ENCODE results near the gene TYW1.
"Not testable (repeated sequence)": the region's sequence is repeated elsewhere in the genome, so short reads cannot be mapped to it uniquely, and the experiment has no call there.

GRCh38 chr7:67260166-67260586, 263.5 kb downstream of the TYW1 start:
- not testable (repeated sequence) for TF ChIP-seq GLIS3 (CRISPR knock-in tag; IDR thresholded peaks at IDR 0.05); ZNF565 (CRISPR knock-in tag; conservative IDR thresholded peaks at IDR 0.05; ENCODE audit: low read depth); ARNTL (CRISPR knock-in tag; IDR thresholded peaks at IDR 0.05; ENCODE audit: borderline replicate concordance, low read depth); ZFP30 (CRISPR knock-in tag; IDR thresholded peaks at IDR 0.05); PATZ1 (CRISPR knock-in tag; IDR thresholded peaks at IDR 0.05; ENCODE audit: borderline replicate concordance); ZNF70 (CRISPR knock-in tag; IDR thresholded peaks at IDR 0.05); CSDC2 (CRISPR knock-in tag; IDR thresholded peaks at IDR 0.05); ZC3H10 (CRISPR knock-in tag; IDR thresholded peaks at IDR 0.05); OSR1 (CRISPR knock-in tag; IDR thresholded peaks at IDR 0.05); ZFP3 (CRISPR knock-in tag; IDR thresholded peaks at IDR 0.05); TCF4 (CRISPR knock-in tag; IDR thresholded peaks at IDR 0.05; ENCODE audit: borderline replicate concordance); TOX (CRISPR knock-in tag; IDR thresholded peaks at IDR 0.05; ENCODE audit: borderline replicate concordance)

Measured in SK-N-SH treated with all-trans-retinoic acid at 6 μM for 48 hours (cell line).